ENCODE measurements around the gene SLC1A7.

DNA sequence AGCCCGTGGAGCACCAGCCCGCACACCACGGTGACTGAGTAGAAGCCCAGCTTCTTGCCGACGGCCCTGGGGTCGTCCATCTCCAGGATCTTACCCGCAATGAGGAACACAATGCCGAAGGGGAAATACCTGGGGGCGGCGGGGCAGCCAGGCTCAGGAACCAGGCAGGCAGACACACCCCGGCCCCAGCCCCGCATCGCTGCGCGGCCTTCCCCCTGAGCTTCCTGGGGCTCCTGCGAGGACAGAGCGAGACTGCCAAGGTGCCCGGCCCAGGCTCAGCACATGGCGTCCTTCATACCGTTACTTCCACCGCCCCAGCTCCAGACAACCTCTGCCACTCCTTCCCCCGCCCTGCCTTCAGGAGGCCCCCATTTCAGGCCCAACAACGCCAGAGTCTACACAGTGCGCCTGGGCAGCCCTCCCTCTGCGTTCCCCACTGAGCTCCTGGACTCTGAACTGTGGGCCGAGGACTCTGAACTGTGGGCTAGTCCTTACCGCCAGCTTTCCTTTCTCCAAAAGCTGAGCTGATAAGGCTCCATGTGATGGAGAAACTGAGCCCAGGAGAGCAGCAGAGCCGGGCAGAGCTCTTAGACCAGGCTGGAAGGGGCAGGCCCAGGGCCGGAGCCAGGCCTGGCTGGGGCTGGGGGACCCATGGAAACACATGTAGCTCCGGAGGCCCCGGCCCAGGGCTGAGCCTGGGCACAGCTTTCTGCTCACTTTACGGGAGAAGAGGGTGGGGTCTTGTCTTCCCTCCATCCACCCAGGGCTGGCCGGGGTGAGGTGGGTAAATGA, 49.6 kb downstream of the SLC1A7 start:
- TF ChIP-seq EP300 (IDR thresholded peaks at IDR 0.05; ENCODE audit: borderline replicate concordance) (no peak), YY1 (IDR thresholded peaks at IDR 0.05; ENCODE audit: low read depth) (no peak), CREB1 (IDR thresholded peaks at IDR 0.05; ENCODE audit: low read depth) (no peak), FOXM1 (IDR thresholded peaks at IDR 0.05; ENCODE audit: borderline replicate concordance, low read depth) (no peak)
- TF ChIP-seq, protein P1, sequence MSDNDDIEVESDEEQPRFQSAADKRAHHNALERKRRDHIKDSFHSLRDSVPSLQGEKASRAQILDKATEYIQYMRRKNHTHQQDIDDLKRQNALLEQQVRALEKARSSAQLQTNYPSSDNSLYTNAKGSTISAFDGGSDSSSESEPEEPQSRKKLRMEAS (IDR thresholded peaks at IDR 0.05) = no peak

Data from Ishikawa (cell line).